GM18867 (cell line): ENCODE measurements around the gene TSPAN9.

Experiments used
- ATAC-seq: cut with Tn5 transposase; IDR thresholded peaks from one replicate; pipeline ENCODE4 v1.9.1; 2021; ENCODE audit warnings: mild to moderate bottlenecking, moderate library complexity; ENCODE audit not compliant: unreplicated experiment

TSPAN9 gene

GRCh38 chr12:3075315-3075714 is 1.9 kb upstream of the TSPAN9 start:
- no peak for ATAC-seq

GRCh38 chr12:3077572-3078081 is 448 bp downstream of the TSPAN9 start:
- no peak for ATAC-seq

DNA sequence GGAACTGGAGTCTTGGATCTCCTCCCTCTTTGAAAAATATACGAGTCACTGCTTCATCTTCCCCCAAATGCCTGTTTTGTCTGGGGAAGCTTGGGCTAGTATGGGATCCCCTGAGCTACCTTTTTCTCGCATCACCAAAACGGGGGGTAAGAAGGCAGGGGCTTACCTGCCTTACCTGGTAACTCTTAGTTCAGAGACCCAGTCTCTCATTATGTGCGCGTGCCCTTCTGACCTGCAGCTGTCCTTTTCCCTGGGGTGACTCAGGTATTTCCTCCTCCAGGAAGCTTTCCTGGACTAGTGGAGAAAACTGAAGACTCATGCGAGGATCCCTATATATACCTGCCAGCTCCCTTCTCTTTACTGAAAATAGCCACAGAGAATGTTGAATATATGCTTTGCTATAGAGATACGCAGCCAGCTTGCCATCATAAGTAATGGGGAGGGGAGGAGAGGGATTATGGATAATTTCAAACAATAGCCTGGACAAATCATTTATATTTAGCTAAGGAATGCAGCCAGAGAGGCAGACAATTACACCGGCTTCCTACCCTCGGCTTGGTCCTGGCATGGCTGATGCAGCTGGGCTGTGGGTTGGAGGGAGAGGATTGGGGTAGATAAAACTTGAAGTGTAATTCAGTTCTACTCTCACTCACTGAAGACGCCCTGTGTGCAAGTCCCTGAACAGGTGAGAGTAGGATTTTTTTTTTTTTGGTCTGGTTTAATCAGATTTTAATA is 1.1 kb downstream of the TSPAN9 start:
- ATAC-seq = no peak

DNA sequence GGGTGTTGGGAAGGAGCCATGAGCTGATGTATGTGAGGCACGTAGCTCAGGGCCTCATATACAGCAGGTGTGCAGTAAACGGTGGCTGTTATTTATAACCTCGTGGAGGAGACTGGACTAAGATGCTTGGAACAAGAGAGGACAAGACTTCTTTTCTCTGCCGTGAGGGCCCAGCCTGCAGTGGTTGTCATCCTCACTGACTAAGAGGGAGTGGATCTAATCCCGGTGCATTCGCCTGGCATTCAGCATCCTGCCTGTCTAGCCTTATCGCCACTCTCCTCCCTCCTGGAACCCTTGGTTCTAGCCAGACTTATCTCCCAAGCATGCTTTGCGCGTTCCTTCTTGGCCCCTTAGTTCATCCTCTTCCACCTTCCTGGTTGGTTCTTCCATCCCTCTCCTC is 3.9 kb downstream of the TSPAN9 start:
- no peak for ATAC-seq

DNA sequence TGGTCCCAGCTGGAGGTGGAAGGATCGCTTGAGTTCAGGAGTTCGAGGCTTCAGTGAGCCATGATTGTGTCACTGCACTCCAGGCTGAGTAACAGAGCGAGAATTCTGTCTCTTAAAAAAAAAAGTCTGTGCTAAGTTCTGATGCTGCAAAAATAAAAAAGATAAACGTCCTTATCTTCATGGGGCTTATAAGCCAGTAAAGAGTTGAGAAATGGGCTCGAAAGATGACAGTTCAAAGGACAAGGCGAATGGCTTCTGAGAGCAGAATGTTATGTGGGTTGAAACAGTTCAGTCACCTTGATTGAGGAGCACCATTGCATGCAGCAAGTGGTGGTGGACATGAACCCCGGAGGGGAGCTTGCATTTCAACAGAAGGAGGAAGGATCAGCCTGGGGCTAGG is 4.7 kb downstream of the TSPAN9 start:
- ATAC-seq = no peak

DNA sequence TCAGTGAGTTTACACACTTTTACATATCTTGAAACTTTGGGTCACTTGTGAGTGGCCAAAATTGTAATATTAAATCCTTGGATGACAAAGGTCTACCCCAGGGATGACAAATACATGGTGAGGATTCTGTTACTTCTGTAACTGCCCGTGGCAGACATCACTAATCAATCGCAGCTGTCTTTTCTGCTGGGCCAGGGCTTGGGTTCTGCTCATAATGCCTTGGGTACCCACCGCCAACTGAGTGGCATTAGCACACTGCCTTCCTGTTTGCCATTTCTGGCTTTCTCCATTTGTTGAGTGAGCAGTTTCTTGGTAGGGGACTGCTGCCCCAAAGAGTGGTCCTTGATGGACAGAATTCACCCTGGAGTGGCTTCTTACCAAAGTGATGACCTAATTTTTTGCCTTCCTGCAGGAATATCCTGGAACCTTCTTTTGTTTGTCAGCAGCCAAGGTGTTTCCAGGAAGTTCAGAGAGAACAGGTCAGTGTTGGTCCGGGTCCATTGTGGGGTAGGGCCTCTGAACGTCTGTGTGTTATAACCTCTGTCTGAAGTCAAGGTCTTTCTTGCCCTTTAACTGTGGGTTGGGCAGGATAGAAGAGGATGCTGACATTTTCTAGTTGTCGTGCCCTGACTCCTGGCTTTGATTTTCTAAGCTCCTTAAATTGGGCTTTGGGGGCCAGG is 6.2 kb downstream of the TSPAN9 start:
- ATAC-seq = no peak

DNA sequence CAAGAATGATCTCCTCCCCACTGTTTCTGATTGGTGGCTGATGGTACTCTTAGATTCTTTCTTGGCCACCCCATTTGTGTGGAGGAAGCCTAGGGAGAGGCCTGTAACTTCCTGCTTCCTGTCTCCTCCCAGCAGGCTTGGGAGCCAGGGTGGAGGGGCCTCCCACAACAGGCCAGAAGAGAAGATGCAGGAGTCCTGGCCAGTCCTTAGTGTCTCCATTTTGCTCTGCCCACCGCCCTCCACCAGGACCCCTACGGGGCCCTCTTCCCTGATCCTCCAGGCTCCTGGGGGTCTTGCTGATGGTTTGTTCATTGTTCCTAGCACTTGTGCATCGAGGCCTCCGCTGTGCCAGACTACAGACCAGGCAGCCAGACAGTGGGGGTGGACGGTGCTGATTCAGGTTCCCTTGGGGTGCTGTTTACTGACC is 6.8 kb downstream of the TSPAN9 start:
- no peak for ATAC-seq

GRCh38 chr12:3084742-3085141 is 7.6 kb downstream of the TSPAN9 start:
- no peak for ATAC-seq

GRCh38 chr12:3085341-3086139 is 8.4 kb downstream of the TSPAN9 start:
- ATAC-seq = no peak

DNA sequence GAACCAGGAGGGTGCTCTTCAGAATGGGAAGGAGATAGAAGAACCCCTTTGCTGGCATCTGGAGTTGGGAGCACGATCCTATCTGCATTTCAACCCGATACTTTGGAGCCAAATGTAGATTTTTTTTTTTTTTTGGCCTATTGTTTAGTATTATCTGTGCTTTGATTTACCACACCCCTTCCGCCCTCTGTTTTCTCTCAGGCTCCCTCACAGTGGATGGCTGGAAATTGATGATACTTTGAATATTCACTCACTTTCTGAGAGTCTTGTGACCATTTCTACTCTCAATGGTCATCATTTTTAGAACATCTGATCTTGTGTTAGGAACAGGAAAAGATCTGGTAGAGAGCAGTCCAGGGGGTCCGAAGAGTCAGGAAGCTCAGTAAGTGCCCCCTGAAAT is 9.0 kb downstream of the TSPAN9 start:
- ATAC-seq = no peak

- no peak for ATAC-seq
Measured at GRCh38 chr12:3086729-3087323, 9.6 kb downstream of the TSPAN9 start.

GRCh38 chr12:3087758-3088650 is 10.8 kb downstream of the TSPAN9 start:
- ATAC-seq = no peak

GRCh38 chr12:3089588-3089987 is 12.4 kb downstream of the TSPAN9 start:
- no peak for ATAC-seq

DNA sequence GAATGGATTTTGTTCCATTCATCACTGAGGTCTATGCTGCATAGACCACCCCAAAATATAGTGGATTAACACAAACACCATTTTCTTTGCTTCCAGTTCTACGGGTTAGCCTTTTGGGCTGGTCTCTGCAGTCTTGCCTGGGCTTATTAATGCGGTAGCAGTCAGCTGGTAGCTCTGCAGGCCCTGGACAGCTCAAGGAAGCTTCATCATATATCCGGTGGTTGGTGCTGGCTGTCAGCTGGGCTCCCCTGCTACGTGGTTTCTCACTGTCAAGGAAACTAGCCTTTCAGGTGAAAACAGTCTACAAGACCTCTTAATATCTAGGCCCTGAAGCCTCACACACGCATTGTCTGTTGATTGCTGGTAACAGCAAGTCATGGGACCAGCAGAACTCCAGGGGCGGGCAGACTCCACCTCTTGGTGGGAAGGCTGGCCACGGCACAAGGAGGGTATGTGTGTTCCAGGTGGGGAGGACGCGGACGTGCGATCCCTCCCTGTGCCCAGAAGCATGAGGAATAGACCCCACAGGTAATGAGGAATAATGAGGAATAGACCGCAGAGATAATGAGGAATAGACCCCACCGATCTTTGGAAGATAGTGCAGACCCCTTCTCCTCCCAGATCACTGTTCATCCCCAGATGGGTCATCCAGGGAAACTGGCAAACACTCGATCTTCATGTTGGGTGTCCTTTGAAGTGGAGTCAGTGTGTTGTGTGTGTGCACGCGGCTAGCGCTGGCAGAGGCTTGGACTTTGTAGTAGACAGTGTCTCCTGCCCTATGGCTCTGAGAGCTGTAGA is 13.3 kb downstream of the TSPAN9 start:
- ATAC-seq = no peak

GRCh38 chr12:3091038-3091319 is 13.8 kb downstream of the TSPAN9 start:
- no peak for ATAC-seq

GRCh38 chr12:3091382-3092241 is 14.4 kb downstream of the TSPAN9 start:
- ATAC-seq = no peak

- ATAC-seq = no peak
Measured at GRCh38 chr12:3092764-3093163, 15.6 kb downstream of the TSPAN9 start.

GRCh38 chr12:3097186-3097804 is 20.1 kb downstream of the TSPAN9 start:
- no peak for ATAC-seq
